ENCODE results near the gene IDNK.

- TF ChIP-seq EZH2phosphoT487 (IDR thresholded peaks at IDR 0.05; ENCODE audit: insufficient read depth, low read depth): no peak
- no peak for TF ChIP-seq EZH2 (IDR thresholded peaks at IDR 0.05; ENCODE audit: insufficient read depth, poor library complexity, severe bottlenecking)
Observed at GRCh38 chr9:83588256-83588655, 34.7 kb upstream of the IDNK start.

All from GM23248 (cell line).